ENCODE measurements around the gene TTLL6.

DNA sequence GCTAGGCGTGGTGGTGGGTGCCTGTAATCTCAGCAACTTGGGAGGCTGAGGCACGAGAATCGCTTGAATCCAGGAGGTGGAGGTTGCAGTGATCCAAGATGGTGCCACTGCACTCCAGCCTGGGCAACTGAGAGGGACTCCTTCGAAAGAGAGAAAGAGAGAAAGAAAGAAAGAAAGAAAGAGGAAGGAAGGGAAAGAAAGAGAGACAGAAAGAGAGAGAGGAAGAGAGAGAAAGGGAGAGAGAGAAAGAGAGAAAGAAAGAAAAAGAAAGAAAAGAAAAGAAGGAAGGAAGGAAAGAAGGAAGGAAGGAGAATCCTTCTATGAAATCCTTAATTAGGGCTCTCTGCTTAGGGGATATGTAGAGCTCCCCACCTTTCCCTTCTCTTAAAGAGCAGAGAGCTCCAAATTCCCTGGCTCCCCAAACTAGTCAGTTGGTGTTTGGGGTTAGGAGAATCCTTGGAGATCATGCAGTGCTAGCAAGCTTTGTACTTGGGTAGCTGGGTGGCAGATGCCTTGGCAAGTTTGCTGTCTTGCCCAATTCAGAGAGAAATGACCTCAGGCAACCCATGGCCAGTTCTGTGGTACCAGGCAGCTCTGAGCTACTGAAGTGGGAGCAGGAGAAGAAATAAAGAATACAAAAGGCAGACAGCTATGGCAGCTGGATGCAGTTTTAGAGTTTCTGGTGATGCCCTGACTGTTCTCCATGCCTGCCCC lies 79.5 kb downstream of the TTLL6 start:
- TF ChIP-seq, protein P1, sequence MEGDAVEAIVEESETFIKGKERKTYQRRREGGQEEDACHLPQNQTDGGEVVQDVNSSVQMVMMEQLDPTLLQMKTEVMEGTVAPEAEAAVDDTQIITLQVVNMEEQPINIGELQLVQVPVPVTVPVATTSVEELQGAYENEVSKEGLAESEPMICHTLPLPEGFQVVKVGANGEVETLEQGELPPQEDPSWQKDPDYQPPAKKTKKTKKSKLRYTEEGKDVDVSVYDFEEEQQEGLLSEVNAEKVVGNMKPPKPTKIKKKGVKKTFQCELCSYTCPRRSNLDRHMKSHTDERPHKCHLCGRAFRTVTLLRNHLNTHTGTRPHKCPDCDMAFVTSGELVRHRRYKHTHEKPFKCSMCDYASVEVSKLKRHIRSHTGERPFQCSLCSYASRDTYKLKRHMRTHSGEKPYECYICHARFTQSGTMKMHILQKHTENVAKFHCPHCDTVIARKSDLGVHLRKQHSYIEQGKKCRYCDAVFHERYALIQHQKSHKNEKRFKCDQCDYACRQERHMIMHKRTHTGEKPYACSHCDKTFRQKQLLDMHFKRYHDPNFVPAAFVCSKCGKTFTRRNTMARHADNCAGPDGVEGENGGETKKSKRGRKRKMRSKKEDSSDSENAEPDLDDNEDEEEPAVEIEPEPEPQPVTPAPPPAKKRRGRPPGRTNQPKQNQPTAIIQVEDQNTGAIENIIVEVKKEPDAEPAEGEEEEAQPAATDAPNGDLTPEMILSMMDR (conservative IDR thresholded peaks at IDR 0.05; ENCODE audit: low read depth, low read length) = no peak
- TF ChIP-seq, protein P2, sequence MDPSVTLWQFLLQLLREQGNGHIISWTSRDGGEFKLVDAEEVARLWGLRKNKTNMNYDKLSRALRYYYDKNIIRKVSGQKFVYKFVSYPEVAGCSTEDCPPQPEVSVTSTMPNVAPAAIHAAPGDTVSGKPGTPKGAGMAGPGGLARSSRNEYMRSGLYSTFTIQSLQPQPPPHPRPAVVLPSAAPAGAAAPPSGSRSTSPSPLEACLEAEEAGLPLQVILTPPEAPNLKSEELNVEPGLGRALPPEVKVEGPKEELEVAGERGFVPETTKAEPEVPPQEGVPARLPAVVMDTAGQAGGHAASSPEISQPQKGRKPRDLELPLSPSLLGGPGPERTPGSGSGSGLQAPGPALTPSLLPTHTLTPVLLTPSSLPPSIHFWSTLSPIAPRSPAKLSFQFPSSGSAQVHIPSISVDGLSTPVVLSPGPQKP (IDR thresholded peaks at IDR 0.05; ENCODE audit: borderline replicate concordance, low read depth, low read length) = no peak
